Endothelial cell of umbilical vein (primary cell): ENCODE data around the gene MATR3.

ENCODE experiments used
- CTCF ChIP-seq, 2 donors: IDR thresholded peaks; 1 replicate in 1 of 2; 2 replicates in 1 of 2; pipeline ENCODE4 v1.5.1; 2011; ENCODE audit warnings: low read length in 2 of 2, mild to moderate bottlenecking in 2 of 2, moderate library complexity in 2 of 2, control low read depth in 1 of 2, inconsistent platforms in 1 of 2, low read depth in 1 of 2; ENCODE audit not compliant: insufficient read depth in 1 of 2; ENCODE audit errors: extremely low read depth in 1 of 2
- EZH2 ChIP-seq: IDR thresholded peaks from 2 replicates; pipeline ENCODE4 v1.6.1; 2012; ENCODE audit warnings: borderline replicate concordance, low read depth, mild to moderate bottlenecking, moderate library complexity, low read length, inconsistent platforms; ENCODE audit not compliant: severe bottlenecking
- JUN ChIP-seq: IDR thresholded peaks from 2 replicates; pipeline ENCODE4 v1.6.1; 2011; ENCODE audit warnings: borderline replicate concordance, low read depth; ENCODE audit not compliant: insufficient read length, insufficient read depth
- MYC ChIP-seq: IDR thresholded peaks from one replicate; pipeline ENCODE4 v1.6.1; 2011; ENCODE audit warnings: mild to moderate bottlenecking, low read depth, low read length
- POLR2A ChIP-seq: IDR thresholded peaks from 2 replicates; pipeline ENCODE4 v1.6.1; 2012; ENCODE audit warnings: low read depth, mild to moderate bottlenecking, control low read depth, low read length
- POLR2AphosphoS5 ChIP-seq: IDR thresholded peaks from 2 replicates; pipeline ENCODE4 v1.6.1; 2012; ENCODE audit warnings: low read depth, mild to moderate bottlenecking, control low read depth, low read length, moderate library complexity; ENCODE audit not compliant: insufficient read depth

- TF ChIP-seq EZH2 (no peak), POLR2AphosphoS5 (no peak), CTCF (IDR thresholded peaks at IDR 0.05; ENCODE audit: extremely low read depth in 1 of 2, insufficient read depth in 1 of 2, low read depth in 1 of 2, low read length in 2 of 2) (no peak), POLR2A (no peak), MYC (no peak), JUN (no peak)
These were observed 22.1 kb upstream of the MATR3 start for GRCh38 chr5:139271201-139272027.
